ENCODE measurements around the gene CCNH.

- TF ChIP-seq CTCF (IDR thresholded peaks at IDR 0.05) (no peak), ZFX (IDR thresholded peaks at IDR 0.05; ENCODE audit: borderline replicate concordance) (no peak)
These were observed 564 bp upstream of the CCNH start for GRCh38 chr5:87413343-87413645.
